Natural killer cell (primary cell): ENCODE results near the gene UPK1A. TPM values are rescaled to one million over a fixed set of nuclear protein-coding genes. Genes with fewer than 3 reads are reported as not detected.
A peak's percentile ranks its signal among the peaks of the same experiment; 100 is the strongest.

Experiments used
- ATAC-seq, 3 donors: fragments of 150-1000 bp in 2 of 3; fragments of 200-7000 bp in 1 of 3; cut with Tn5 transposase; 1 replicate in 1 of 3; 2 replicates in 2 of 3; pipeline ENCODE4 v1.10.0; 2021; ENCODE audit warnings: mild to moderate bottlenecking in 2 of 3, moderate library complexity in 2 of 3
- DNase-seq, 2 donors: peaks; one replicate each; pipeline versions ENCODE4 v3.0.0 to v3.0.0-alpha.2; 2013 to 2021; ENCODE audit warnings: mixed read lengths in 1 of 2
- H3K27ac ChIP-seq: one replicate; pipeline ENCODE4 v1.5.1; 2013; ENCODE audit warnings: mild to moderate bottlenecking, low read length
- H3K27me3 ChIP-seq: one replicate; pipeline ENCODE4 v1.6.1; 2013; ENCODE audit warnings: low read length; ENCODE audit not compliant: control insufficient read depth, insufficient read depth
- H3K36me3 ChIP-seq: one replicate; pipeline ENCODE4 v1.6.1; 2013; ENCODE audit warnings: low read length; ENCODE audit not compliant: control insufficient read depth, insufficient read depth
- H3K4me1 ChIP-seq: one replicate; pipeline ENCODE4 v1.6.1; 2013; ENCODE audit warnings: low read length; ENCODE audit not compliant: control insufficient read depth, insufficient read depth
- H3K4me3 ChIP-seq: one replicate; pipeline ENCODE4 v1.5.1; 2013; ENCODE audit warnings: low read length
- H3K9me3 ChIP-seq: one replicate; pipeline ENCODE4 v1.6.1; 2013; ENCODE audit warnings: low read length; ENCODE audit not compliant: control insufficient read depth, insufficient read depth
- H3K27ac Mint-ChIP-seq, 2 donors: one replicate each; pipeline ENCODE4 v1.8.0; 2022; ENCODE audit warnings: mild to moderate bottlenecking in 2 of 2, mixed read lengths in 2 of 2, moderate library complexity in 1 of 2
- H3K27me3 Mint-ChIP-seq, 2 donors: one replicate each; pipeline ENCODE4 v1.8.0; 2022; ENCODE audit warnings: low read depth in 2 of 2, mixed read lengths in 2 of 2
- H3K36me3 Mint-ChIP-seq: one replicate; pipeline ENCODE4 v1.8.0; 2022; ENCODE audit warnings: mixed read lengths
- H3K4me1 Mint-ChIP-seq, 2 donors: one replicate each; pipeline ENCODE4 v1.8.0; 2022; ENCODE audit warnings: mixed read lengths in 2 of 2
- H3K4me3 Mint-ChIP-seq: one replicate; pipeline ENCODE4 v1.8.0; 2022; ENCODE audit warnings: mild to moderate bottlenecking, moderate library complexity, mixed read lengths
- H3K9me3 Mint-ChIP-seq, 2 donors: one replicate each; pipeline ENCODE4 v1.8.0; 2022; ENCODE audit warnings: mixed read lengths in 2 of 2
- CTCF ChIP-seq: fragments of 200-600 bp; IDR thresholded peaks from one replicate; pipeline ENCODE4 v1.8.0; 2022; ENCODE audit warnings: antibody characterized with exemption
- WGBS: methylation state at CpG from one replicate; pipeline ENCODE4 v1.1.7; 2013; ENCODE audit warnings: missing lambda C conversion rate; ENCODE audit not compliant: insufficient coverage; 5-methylcytosine and 5-hydroxymethylcytosine counted together
- intact Hi-C: fragments of 100-400 bp; cut with micrococcal nuclease; formaldehyde crosslinking; loops from one replicate; pipeline ENCODE4 v1.14.2; 2022
- total RNA-seq, 4 donors: library from RNA; stranded (reverse); fragments of 120-200 nt in 1 of 4; gene quantifications; one replicate each; pipeline versions ENCODE4 v1.2.3 to v1.2.4, GENCODE V29; 2013 to 2022

Gene UPK1A
- total RNA-seq, 3 donors from 2014 or later (not counting 1 experiment from before 2014, with no cell fraction given): not detected

- peaks cover 14% of the 10 kb centered on the region for H3K4me1 ChIP-seq
- Mint-ChIP-seq H3K27ac (peak overlapping the region; percentile 82 to 87), H3K4me3 (peak overlapping the region; percentile 97), H3K4me1 (peaks cover 8 to 10% of the 10 kb centered on the region in 2 donors), H3K9me3 (no peaks in the 10 kb centered on the region), H3K36me3 (no peaks in the 10 kb centered on the region), H3K27me3 (peaks cover 4 to 7% of the 10 kb centered on the region in 2 donors)
- H3K27me3 ChIP-seq: no peaks in the 10 kb centered on the region
- no peak for TF ChIP-seq CTCF
- peak overlapping the region; percentile 46 for H3K4me3 ChIP-seq
- WGBS: under 1% methylated on average over 50 of the region's 50 CpGs
- H3K9me3 ChIP-seq: no peaks in the 10 kb centered on the region
- H3K36me3 ChIP-seq: no peaks in the 10 kb centered on the region
- intact Hi-C loops: loop anchor here (1.0 to 5.0 kb wide), 2 partner anchors 14 to 45 kb away; partner anchors contain the start of genes LIN37, PSENEN and U2AF1L4
- peak; percentile 85 to 97 for DNase-seq
- peak overlapping the region; percentile 41 for H3K27ac ChIP-seq
- peak; percentile 99 for ATAC-seq
Observed at GRCh38 chr19:35702223-35703012, 36.1 kb downstream of the UPK1A start.

GRCh38 chr19:35703343-35703742 lies 37.0 kb downstream of the UPK1A start:
- intact Hi-C loops: loop anchor here (5.0 kb wide), 1 partner anchor 44 kb away; the partner anchor contains the start of genes LIN37, PSENEN and U2AF1L4
- no peak for DNase-seq
- no peaks in the 10 kb centered on the region for H3K36me3 ChIP-seq
- WGBS: 62% methylated on average over 5 of the region's 9 CpGs
- H3K9me3 ChIP-seq: no peaks in the 10 kb centered on the region
- Mint-ChIP-seq H3K4me3 (peak overlapping the region; percentile 37), H3K36me3 (no peaks in the 10 kb centered on the region), H3K4me1 (peaks cover 8 to 10% of the 10 kb centered on the region in 2 donors), H3K9me3 (no peaks in the 10 kb centered on the region), H3K27ac (no peak overlapping the region), H3K27me3 (peaks cover 4 to 7% of the 10 kb centered on the region in 2 donors)
- H3K27ac ChIP-seq: no peak overlapping the region
- H3K4me1 ChIP-seq: peaks cover 14% of the 10 kb centered on the region
- no peak for ATAC-seq
- H3K27me3 ChIP-seq: no peaks in the 10 kb centered on the region
- no peak overlapping the region for H3K4me3 ChIP-seq
- no peak for TF ChIP-seq CTCF

GRCh38 chr19:35704218-35704617 lies 37.9 kb downstream of the UPK1A start, which contains the start of gene ZBTB32:
TSS of gene ZBTB32 (plus strand) at chr19:35704558. CDS start at chr19:35714627, 10,069 bp downstream.
- H3K27me3 Mint-ChIP-seq: peaks cover 4 to 7% of the 10 kb centered on the region in 2 donors
- intact Hi-C loops: loop anchor here (5.0 kb wide), 1 partner anchor 43 kb away; the partner anchor contains the start of genes LIN37, PSENEN and U2AF1L4
- H3K27me3 ChIP-seq: no peaks in the 10 kb centered on the region
- WGBS: 47% methylated on average over 24 of the region's 24 CpGs
- no peaks in the 10 kb centered on the region for H3K9me3 ChIP-seq
- peaks cover 14% of the 10 kb centered on the region for H3K4me1 ChIP-seq
- no peak for ATAC-seq
- H3K9me3 Mint-ChIP-seq: no peaks in the 10 kb centered on the region
- H3K27ac Mint-ChIP-seq: no peak within 1 kb of the TSS
- H3K36me3 Mint-ChIP-seq: no peaks in the 10 kb centered on the region
- H3K36me3 ChIP-seq: no peaks in the 10 kb centered on the region
- H3K4me3 ChIP-seq: no peak within 1 kb of the TSS
- H3K27ac ChIP-seq: no peak within 1 kb of the TSS
- no peak within 1 kb of the TSS for H3K4me3 Mint-ChIP-seq
- DNase-seq: no peak
- TF ChIP-seq CTCF: no peak
- peaks cover 8 to 10% of the 10 kb centered on the region in 2 donors for H3K4me1 Mint-ChIP-seq
